IMR-90 (cell line): Measurements from ENCODE around the gene KCNJ6. TPM values are rescaled to one million over a fixed set of nuclear protein-coding genes. Genes with fewer than 3 reads are reported as not detected.

Experiments used
- ATAC-seq: fragments of 200-7000 bp; cut with Tn5 transposase; 2 replicates; pipeline ENCODE4 v1.9.1; 2020; ENCODE audit warnings: low read depth, mild to moderate bottlenecking, moderate library complexity
- Bru-seq: library from RNA; stranded (reverse); fragments of 400-500 nt; gene quantifications from one replicate; lab custom pipeline; 2021; lab: Mats Ljungman, UMichigan
- BruChase-seq, 2 experiments: library from RNA; stranded (reverse); fragments of 400-500 nt; gene quantifications; one replicate each; lab custom pipeline; 2021; lab: Mats Ljungman, UMichigan
- BruUV-seq: library from RNA; stranded (reverse); fragments of 400-500 nt; replicated peaks from 2 replicates; lab custom pipeline; 2021; lab: Mats Ljungman, UMichigan
- CTCF ChIA-PET: fragments of 300-600 bp; formaldehyde crosslinking; extraction: SDS; loops from one replicate; lab custom pipeline; 2021; ENCODE audit warnings: antibody characterized with exemption; lab: Yijun Ruan, JAX
- POLR2A ChIA-PET: fragments of 300-600 bp; sonication (Branson Sonifier 250); formaldehyde crosslinking; loops from one replicate; lab custom pipeline; 2022; ENCODE audit warnings: antibody characterized with exemption; ENCODE audit not compliant: unreplicated experiment; lab: Charles Lee
- DNase-seq: peaks from one replicate; pipeline ENCODE4 v3.0.0; 2013
- H2AFZ ChIP-seq: replicated peaks from 2 replicates; pipeline ENCODE3; 2013; ENCODE audit warnings: low read length, mild to moderate bottlenecking; ENCODE audit not compliant: poor library complexity
- H2AK5ac ChIP-seq: 2 replicates; pipeline ENCODE4 v1.6.1; 2013; ENCODE audit warnings: low read depth, low read length, inconsistent platforms
- H2AK9ac ChIP-seq: replicated peaks from 2 replicates; pipeline ENCODE3; 2013; ENCODE audit warnings: mild to moderate bottlenecking, low read depth, low read length, moderate library complexity; ENCODE audit not compliant: poor library complexity
- H2BK120ac ChIP-seq: 2 replicates; pipeline ENCODE4 v1.6.1; 2013; ENCODE audit warnings: low read depth, low read length, inconsistent platforms
- H2BK15ac ChIP-seq: 3 replicates; pipeline ENCODE4 v1.6.1; 2013; ENCODE audit warnings: low read depth, low read length, inconsistent platforms
- H2BK20ac ChIP-seq: 2 replicates; pipeline ENCODE4 v1.6.1; 2013; ENCODE audit warnings: low read depth, mild to moderate bottlenecking, inconsistent platforms, low read length, moderate library complexity
- H2BK5ac ChIP-seq: 2 replicates; pipeline ENCODE4 v1.6.1; 2013; ENCODE audit warnings: mild to moderate bottlenecking, low read depth, low read length, inconsistent platforms; ENCODE audit not compliant: poor library complexity, severe bottlenecking
- H3K14ac ChIP-seq: replicated peaks from 2 replicates; pipeline ENCODE4 v1.6.1; 2013; ENCODE audit warnings: low read depth, low read length, inconsistent platforms
- H3K18ac ChIP-seq: 2 replicates; pipeline ENCODE4 v1.6.1; 2013; ENCODE audit warnings: low read depth, low read length, control low read depth
- H3K23ac ChIP-seq: 2 replicates; pipeline ENCODE4 v1.6.1; 2013; ENCODE audit warnings: low read depth, low read length, inconsistent platforms
- H3K27ac ChIP-seq: 2 replicates; pipeline ENCODE4 v1.5.1; 2013; ENCODE audit warnings: mild to moderate bottlenecking, control low read depth, low read length; ENCODE audit not compliant: insufficient read depth
- H3K27me3 ChIP-seq: 2 replicates; pipeline ENCODE4 v1.6.1; 2013; ENCODE audit warnings: low read length; ENCODE audit not compliant: control insufficient read depth, insufficient read depth
- H3K36me3 ChIP-seq: 2 replicates; pipeline ENCODE4 v1.6.1; 2013; ENCODE audit warnings: low read length, mixed read lengths; ENCODE audit not compliant: control insufficient read depth, insufficient read depth
- H3K4ac ChIP-seq: 2 replicates; pipeline ENCODE4 v1.6.1; 2013; ENCODE audit warnings: low read depth, low read length, inconsistent platforms
- H3K4me1 ChIP-seq: 2 replicates; pipeline ENCODE4 v1.6.1; 2013; ENCODE audit warnings: low read length, mixed read lengths; ENCODE audit not compliant: control insufficient read depth, insufficient read depth
- H3K4me2 ChIP-seq: 2 replicates; pipeline ENCODE4 v1.6.1; 2013; ENCODE audit warnings: low read depth, mild to moderate bottlenecking, control low read depth, low read length, moderate library complexity
- H3K4me3 ChIP-seq: 2 replicates; pipeline ENCODE4 v1.5.1; 2013; ENCODE audit warnings: low read depth, mild to moderate bottlenecking, control low read depth, low read length, moderate library complexity; ENCODE audit not compliant: insufficient read depth
- H3K56ac ChIP-seq: 2 replicates; pipeline ENCODE4 v1.6.1; 2013; ENCODE audit warnings: low read length, inconsistent platforms; ENCODE audit not compliant: insufficient read depth; ENCODE audit errors: extremely low read depth
- H3K79me1 ChIP-seq, 2 experiments: 2 replicates each; pipeline ENCODE4 v1.6.1; 2013; ENCODE audit warnings: low read length in 2 of 2, inconsistent platforms in 1 of 2, low read depth in 1 of 2
- H3K9ac ChIP-seq: 2 replicates; pipeline ENCODE4 v1.6.1; 2013; ENCODE audit warnings: low read depth, low read length, control low read depth
- H3K9me1 ChIP-seq: 2 replicates; pipeline ENCODE4 v1.6.1; 2013; ENCODE audit warnings: low read length, inconsistent platforms; ENCODE audit not compliant: insufficient read depth
- H3K9me3 ChIP-seq: 2 replicates; pipeline ENCODE4 v1.6.1; 2013; ENCODE audit warnings: low read length; ENCODE audit not compliant: control insufficient read depth, insufficient read depth
- H4K20me1 ChIP-seq: 2 replicates; pipeline ENCODE4 v1.6.1; 2013; ENCODE audit warnings: low read length, inconsistent platforms; ENCODE audit not compliant: insufficient read depth
- H4K5ac ChIP-seq: 2 replicates; pipeline ENCODE4 v1.6.1; 2013; ENCODE audit warnings: mild to moderate bottlenecking, low read depth, low read length, control low read depth
- H4K8ac ChIP-seq, 2 experiments: 2 replicates each; pipeline ENCODE4 v1.6.1; 2013; ENCODE audit warnings: low read depth in 2 of 2, low read length in 2 of 2, control low read depth in 1 of 2, inconsistent platforms in 1 of 2
- H4K91ac ChIP-seq: 2 replicates; pipeline ENCODE4 v1.6.1; 2013; ENCODE audit warnings: low read depth, low read length, inconsistent platforms; ENCODE audit not compliant: insufficient read depth
- BHLHE40 ChIP-seq: fragments of 150-350 bp; IDR thresholded peaks from 2 replicates; pipeline ENCODE4 v1.6.1; 2016; ENCODE audit warnings: mild to moderate bottlenecking, low read depth, low read length
- CEBPB ChIP-seq: IDR thresholded peaks from 2 replicates; pipeline ENCODE4 v1.6.1; 2012; ENCODE audit warnings: low read depth, low read length, improper control_type of control experiment
- FOS ChIP-seq: fragments of 150-350 bp; IDR thresholded peaks from 2 replicates; pipeline ENCODE4 v1.6.1; 2016; ENCODE audit warnings: low read depth, low read length
- MAFK ChIP-seq: IDR thresholded peaks from 2 replicates; pipeline ENCODE4 v1.6.1; 2012; ENCODE audit warnings: low read depth, low read length, improper control_type of control experiment
- MAZ ChIP-seq: IDR thresholded peaks from 2 replicates; pipeline ENCODE4 v1.6.1; 2012; ENCODE audit warnings: low read depth, mild to moderate bottlenecking, low read length, improper control_type of control experiment, moderate library complexity, borderline replicate concordance
- MXI1 ChIP-seq: IDR thresholded peaks from 2 replicates; pipeline ENCODE4 v1.6.1; 2012; ENCODE audit warnings: low read depth, mild to moderate bottlenecking, low read length, moderate library complexity, borderline replicate concordance
- NFE2L2 ChIP-seq: fragments of 150-350 bp; IDR thresholded peaks from 2 replicates; pipeline ENCODE4 v1.6.1; 2016; ENCODE audit warnings: low read depth, mild to moderate bottlenecking, low read length
- SMC3 ChIP-seq: fragments of 150-350 bp; IDR thresholded peaks from 2 replicates; pipeline ENCODE4 v1.6.1; 2016; ENCODE audit warnings: low read depth, mild to moderate bottlenecking, antibody characterized with exemption, low read length, moderate library complexity
- WGBS, 2 experiments: methylation state at CpG; one replicate each; pipeline versions ENCODE4 v1.1.5 to v1.1.7; 2013; ENCODE audit warnings: missing lambda C conversion rate in 2 of 2; ENCODE audit not compliant: insufficient read length in 1 of 2; ENCODE audit errors: extremely low coverage in 2 of 2; 5-methylcytosine and 5-hydroxymethylcytosine counted together
- dilution Hi-C: fragments of 300-500 bp; cut with HindIII; formaldehyde crosslinking; loops from one replicate; pipeline ENCODE4 v1.14.3; 2018; ENCODE audit warnings: low sequenced_read_pairs; ENCODE audit not compliant: unreplicated experiment
- in situ Hi-C: fragments of 300-500 bp; cut with MboI; formaldehyde crosslinking; loops from 3 replicates; pipeline ENCODE4 v1.14.3; 2019; ENCODE audit warnings: low sequenced_read_pairs, inconsistent platforms, mixed read lengths
- intact Hi-C: fragments of 100-400 bp; cut with micrococcal nuclease; formaldehyde crosslinking; loops from 2 replicates; pipeline ENCODE4 v1.10.0; 2022
- long read RNA-seq: library from polyadenylated mRNA; unstranded; transcript quantifications from one replicate; pipeline ENCODE4 v2.0.0, GENCODE V29; 2021; ENCODE audit not compliant: unreplicated experiment
- polyA plus RNA-seq, 3 experiments: library from polyadenylated mRNA; depleted of rRNA; stranded (reverse); fragments of >200 nt; gene quantifications; 2 replicates each; pipeline ENCODE4 v1.2.3, GENCODE V29; 2012; ENCODE audit warnings: low replicate concordance in 1 of 3
- total RNA-seq: library from RNA; depleted of rRNA; stranded (reverse); fragments of >200 nt; gene quantifications from 2 replicates; pipeline ENCODE4 v1.2.3, GENCODE V29; 2012; rRNA removed
- TF ChIP-seq, protein P1 (sequence below): fragments of 150-350 bp; IDR thresholded peaks from 2 replicates; pipeline ENCODE4 v1.6.1; 2016; ENCODE audit warnings: low read depth, mild to moderate bottlenecking, low read length, moderate library complexity, borderline replicate concordance
- TF ChIP-seq, protein P2 (sequence below): fragments of 150-350 bp; IDR thresholded peaks from 2 replicates; pipeline ENCODE4 v1.6.1; 2017; ENCODE audit warnings: mild to moderate bottlenecking, antibody characterized with exemption, low read length, low read depth

Gene KCNJ6, protein sequence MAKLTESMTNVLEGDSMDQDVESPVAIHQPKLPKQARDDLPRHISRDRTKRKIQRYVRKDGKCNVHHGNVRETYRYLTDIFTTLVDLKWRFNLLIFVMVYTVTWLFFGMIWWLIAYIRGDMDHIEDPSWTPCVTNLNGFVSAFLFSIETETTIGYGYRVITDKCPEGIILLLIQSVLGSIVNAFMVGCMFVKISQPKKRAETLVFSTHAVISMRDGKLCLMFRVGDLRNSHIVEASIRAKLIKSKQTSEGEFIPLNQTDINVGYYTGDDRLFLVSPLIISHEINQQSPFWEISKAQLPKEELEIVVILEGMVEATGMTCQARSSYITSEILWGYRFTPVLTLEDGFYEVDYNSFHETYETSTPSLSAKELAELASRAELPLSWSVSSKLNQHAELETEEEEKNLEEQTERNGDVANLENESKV
- total RNA-seq: under 0.01 TPM in 2 replicates
- 0.02 and 0.04 TPM in 2 replicates for polyA plus RNA-seq (2012; rRNA removed)
- polyA plus RNA-seq (2012; cell fraction: cytosol; rRNA removed): 0.01 TPM in 1 of 2 replicates, not detected in the other
- polyA plus RNA-seq (2012; cell fraction: nucleus; rRNA removed; ENCODE audit: low replicate concordance): under 0.01 and 0.02 TPM in 2 replicates
- Bru-seq, nascent RNA: percentile 17 among the genes with signal in this experiment
- BruChase-seq, experiment 1, labeled RNA remaining after a 6-hour chase: percentile 11 among the genes with signal in this experiment
- percentile 11 among the genes with signal in this experiment for BruChase-seq, experiment 2, labeled RNA remaining after a 2-hour chase
- long read RNA-seq: 0 reads

DNA sequence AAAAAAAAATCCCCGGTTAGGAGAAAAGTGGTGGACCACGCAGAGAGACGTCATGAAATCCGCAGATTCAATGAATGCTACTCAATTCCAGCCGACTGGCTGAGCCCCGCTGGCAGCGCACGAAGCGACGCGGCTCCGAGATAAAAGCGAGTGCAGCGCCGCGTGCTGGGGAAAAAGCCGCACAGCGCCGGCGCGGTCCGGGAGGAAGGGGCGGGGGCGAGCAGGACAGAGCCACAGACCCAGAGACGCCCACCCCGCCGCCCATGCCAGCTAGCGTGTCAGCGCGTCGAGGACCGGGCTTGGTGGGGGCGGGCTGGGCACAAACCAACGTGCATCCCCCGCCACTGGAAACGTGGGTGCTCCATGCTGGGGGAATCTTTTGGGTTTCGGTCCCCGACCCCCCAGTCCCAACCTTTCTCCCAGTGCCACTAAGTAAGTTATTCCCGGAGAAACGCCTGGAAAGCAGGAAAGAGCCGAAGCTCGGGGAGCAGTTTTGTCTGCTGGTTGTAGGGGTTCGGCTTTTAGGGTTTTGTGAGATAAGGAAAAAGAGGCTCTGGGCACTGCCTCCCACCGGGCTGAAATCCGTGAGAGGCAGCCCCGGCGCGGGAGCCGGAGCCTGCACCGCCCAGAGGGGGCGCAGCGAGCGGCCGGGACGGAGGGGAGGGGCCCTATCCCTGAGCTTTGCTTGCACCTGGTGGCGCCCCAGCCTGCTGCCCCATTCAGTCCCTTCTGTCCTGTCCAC, at the start of gene KCNJ6:
TSS of gene KCNJ6 (minus strand) at position 148 of the 742 bp plus-strand sequence. CDS start 75,775 bp downstream, outside the sequence.
- ATAC-seq (peak; percentile 89), DNase-seq (peak; percentile 52)
- Histone ChIP-seq H3K9ac (no peak within 1 kb of the TSS; the same call in 1 of the 2 replicates), H3K18ac (no peak within 1 kb of the TSS), H4K5ac (no peak within 1 kb of the TSS), H3K4ac (no peak within 1 kb of the TSS), H3K36me3 (no peaks in the 10 kb centered on the region), H3K4me1 (peaks cover 6% of the 10 kb centered on the region), H3K27ac (no peak within 1 kb of the TSS; the same call in 1 of the 2 replicates), H3K4me2 (peak within 1 kb of the TSS; percentile 90), H4K8ac (no peak within 1 kb of the TSS), H3K4me3 (peak within 1 kb of the TSS; percentile 14), H3K23ac (peak within 1 kb of the TSS; percentile 40; the same call in 1 of the 2 replicates), H2BK15ac (0 out of 3 replicates have a peak within 1 kb of the TSS, but pooled peaks have one; percentile 21), H3K27me3 (peaks cover 37% of the 10 kb centered on the region), H2BK5ac (no peak within 1 kb of the TSS), H3K14ac (no peak within 1 kb of the TSS), H2AFZ (peak within 1 kb of the TSS; percentile 86), H3K9me3 (no peaks in the 10 kb centered on the region), H2BK20ac (no peak within 1 kb of the TSS), H4K91ac (peak within 1 kb of the TSS; percentile 37; the same call in 1 of the 2 replicates), H3K79me1 (no peaks in the 10 kb centered on the region), H2BK120ac (peak within 1 kb of the TSS; percentile 63), H2AK9ac (peak within 1 kb of the TSS; percentile 60), H3K9me1 (no peaks in the 10 kb centered on the region), H2AK5ac (no peak within 1 kb of the TSS), H4K20me1 (no peaks in the 10 kb centered on the region; the same call in 1 of the 2 replicates), H3K56ac (no peak within 1 kb of the TSS)
- no TSS peak for BruUV-seq
- in situ Hi-C loops (loop anchor here (10.0 kb wide), 1 partner anchor 202 kb away; no protein-coding TSS in a partner anchor), intact Hi-C loops (loop anchor here (1.0 to 2.0 kb wide), 4 partner anchors 62 to 440 kb away; no protein-coding TSS in a partner anchor), dilution Hi-C loops (no loop called here)
- POLR2A ChIA-PET: interaction anchor here (0.6 kb wide), 1 partner anchor 423 kb away, joined by 3 read pairs; no protein-coding TSS in a partner anchor
- 2% methylated on average over 21 of the region's 56 CpGs; no CpG with 5 or more reads in 1 of the 2 experiments for WGBS, 2 experiments
- CTCF ChIA-PET: interaction anchor here (0.7 to 2.2 kb wide), 5 partner anchors 157 to 469 kb away, joined by 3 to 7 read pairs (median 5); no protein-coding TSS in a partner anchor
- TF ChIP-seq BHLHE40 (no peak), NFE2L2 (no peak), MAZ (peak; percentile 41; the same call in 1 of the 2 replicates), MAFK (no peak), SMC3 (peak; percentile 89), CEBPB (no peak), FOS (no peak), MXI1 (no peak)
- TF ChIP-seq, protein P1, sequence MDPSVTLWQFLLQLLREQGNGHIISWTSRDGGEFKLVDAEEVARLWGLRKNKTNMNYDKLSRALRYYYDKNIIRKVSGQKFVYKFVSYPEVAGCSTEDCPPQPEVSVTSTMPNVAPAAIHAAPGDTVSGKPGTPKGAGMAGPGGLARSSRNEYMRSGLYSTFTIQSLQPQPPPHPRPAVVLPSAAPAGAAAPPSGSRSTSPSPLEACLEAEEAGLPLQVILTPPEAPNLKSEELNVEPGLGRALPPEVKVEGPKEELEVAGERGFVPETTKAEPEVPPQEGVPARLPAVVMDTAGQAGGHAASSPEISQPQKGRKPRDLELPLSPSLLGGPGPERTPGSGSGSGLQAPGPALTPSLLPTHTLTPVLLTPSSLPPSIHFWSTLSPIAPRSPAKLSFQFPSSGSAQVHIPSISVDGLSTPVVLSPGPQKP: no peak
- TF ChIP-seq, protein P2, sequence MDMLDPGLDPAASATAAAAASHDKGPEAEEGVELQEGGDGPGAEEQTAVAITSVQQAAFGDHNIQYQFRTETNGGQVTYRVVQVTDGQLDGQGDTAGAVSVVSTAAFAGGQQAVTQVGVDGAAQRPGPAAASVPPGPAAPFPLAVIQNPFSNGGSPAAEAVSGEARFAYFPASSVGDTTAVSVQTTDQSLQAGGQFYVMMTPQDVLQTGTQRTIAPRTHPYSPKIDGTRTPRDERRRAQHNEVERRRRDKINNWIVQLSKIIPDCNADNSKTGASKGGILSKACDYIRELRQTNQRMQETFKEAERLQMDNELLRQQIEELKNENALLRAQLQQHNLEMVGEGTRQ: no peak
